ENCODE measurements around the gene ZNF331. TPM values are rescaled to one million over a fixed set of nuclear protein-coding genes. Genes with fewer than 3 reads are reported as not detected.

Gene ZNF331
- total and polyA plus RNA-seq, 7 donors: 3.6 to 26.8 (median 16.8) TPM

DNA sequence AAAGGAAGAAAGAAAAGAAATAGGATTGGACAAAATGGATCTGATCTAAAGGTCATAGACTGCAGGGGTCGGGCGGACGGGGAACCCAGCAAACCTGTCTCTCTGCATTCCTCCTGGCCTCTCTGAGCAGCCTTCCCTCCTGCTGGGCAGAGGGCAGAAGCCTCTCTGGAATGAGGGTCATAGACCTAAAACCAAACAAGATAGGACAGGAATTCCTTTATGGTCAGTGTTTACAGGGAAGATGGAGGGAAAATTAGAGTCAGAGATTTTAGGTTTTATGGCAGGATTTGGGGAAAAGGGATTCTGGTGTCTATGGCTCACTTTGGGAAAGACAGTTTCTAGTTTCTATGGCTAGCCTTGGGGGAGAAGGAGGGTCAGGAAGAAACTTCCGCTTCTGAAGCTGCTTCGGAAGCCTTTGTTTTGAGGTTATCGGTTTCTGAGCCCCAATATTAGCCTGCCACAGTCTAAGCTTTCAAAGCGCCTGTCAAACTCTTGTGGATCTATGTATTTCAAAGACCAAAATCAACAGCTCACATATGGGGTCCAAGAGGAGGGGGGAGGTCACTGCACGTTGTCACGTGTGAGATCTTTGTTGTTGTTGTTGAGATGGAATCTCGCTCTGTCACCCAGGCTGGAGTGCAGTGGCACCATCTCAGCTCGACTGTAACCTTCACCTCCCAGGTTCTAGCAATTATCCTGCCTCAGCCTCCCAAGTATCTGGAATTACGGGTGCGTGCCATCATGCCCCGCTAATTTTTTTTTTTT lies 75.0 kb downstream of the ZNF331 start:
- Histone ChIP-seq H3K4me3 (no peak overlapping the region), H3K4me1 (no peaks in the 10 kb centered on the region), H3K36me3 (no peaks in the 10 kb centered on the region), H3K27me3 (peaks cover 0 to 12% (median 0%) of the 10 kb centered on the region in 3 donors), H3K9me3 (no peaks in the 10 kb centered on the region), H3K27ac (no peak overlapping the region)
- WGBS, 2 donors: 56 to 65% methylated on average over 14 of the region's 14 CpGs
- no peak for DNase-seq
- no peak for TF ChIP-seq POLR2AphosphoS5 (IDR thresholded peaks at IDR 0.05)
- TF ChIP-seq POLR2A (IDR thresholded peaks at IDR 0.05): no peak
- no peak for TF ChIP-seq EP300 (IDR thresholded peaks at IDR 0.05)
- TF ChIP-seq, protein P1, sequence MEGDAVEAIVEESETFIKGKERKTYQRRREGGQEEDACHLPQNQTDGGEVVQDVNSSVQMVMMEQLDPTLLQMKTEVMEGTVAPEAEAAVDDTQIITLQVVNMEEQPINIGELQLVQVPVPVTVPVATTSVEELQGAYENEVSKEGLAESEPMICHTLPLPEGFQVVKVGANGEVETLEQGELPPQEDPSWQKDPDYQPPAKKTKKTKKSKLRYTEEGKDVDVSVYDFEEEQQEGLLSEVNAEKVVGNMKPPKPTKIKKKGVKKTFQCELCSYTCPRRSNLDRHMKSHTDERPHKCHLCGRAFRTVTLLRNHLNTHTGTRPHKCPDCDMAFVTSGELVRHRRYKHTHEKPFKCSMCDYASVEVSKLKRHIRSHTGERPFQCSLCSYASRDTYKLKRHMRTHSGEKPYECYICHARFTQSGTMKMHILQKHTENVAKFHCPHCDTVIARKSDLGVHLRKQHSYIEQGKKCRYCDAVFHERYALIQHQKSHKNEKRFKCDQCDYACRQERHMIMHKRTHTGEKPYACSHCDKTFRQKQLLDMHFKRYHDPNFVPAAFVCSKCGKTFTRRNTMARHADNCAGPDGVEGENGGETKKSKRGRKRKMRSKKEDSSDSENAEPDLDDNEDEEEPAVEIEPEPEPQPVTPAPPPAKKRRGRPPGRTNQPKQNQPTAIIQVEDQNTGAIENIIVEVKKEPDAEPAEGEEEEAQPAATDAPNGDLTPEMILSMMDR (IDR thresholded peaks at IDR 0.05): no peak
- intact Hi-C loops (cut with DNase I): no loop called here

DNA sequence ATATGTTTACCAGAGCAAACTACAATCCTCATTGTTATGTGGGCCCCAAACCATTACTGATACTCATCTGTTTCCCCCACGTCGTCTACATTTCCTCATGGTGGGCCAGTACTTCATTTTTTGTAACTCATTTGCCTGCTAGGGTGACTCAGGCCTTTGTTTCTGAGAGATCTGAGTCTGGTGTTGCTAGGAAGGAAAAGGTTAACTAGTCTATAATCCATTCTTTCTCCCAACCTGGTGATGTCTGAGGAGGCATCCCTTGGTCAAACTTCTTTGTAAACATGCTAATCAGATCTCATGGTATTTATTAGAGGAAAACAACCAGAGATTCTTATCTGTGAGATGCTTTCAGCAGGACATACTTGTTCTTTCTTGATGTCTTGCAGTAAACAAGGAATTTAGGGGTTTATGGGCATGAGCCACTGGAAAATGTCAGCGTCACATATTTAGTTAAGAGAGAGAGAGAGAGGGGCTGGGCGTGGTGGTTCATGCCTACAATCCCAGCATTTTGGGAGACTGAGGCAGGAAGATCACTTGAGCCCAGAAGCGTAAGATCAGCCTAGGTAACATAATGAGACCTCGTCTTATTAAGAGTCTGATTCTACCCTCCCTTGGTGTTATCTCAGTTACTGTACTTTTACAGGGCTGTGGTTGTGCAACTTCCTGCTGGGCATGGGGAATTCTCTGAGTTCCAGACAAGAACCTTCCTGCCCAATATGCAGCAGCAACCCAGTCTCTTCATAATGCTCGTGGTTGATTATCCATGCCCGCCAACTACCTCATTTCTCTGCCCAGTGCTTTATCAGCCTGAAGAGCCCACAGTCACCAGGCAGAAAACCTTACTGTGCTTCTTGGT lies 84.2 kb downstream of the ZNF331 start:
- WGBS, 2 donors: 37 to 49% methylated on average over 8 of the region's 8 CpGs
- DNase-seq: no peak
- Histone ChIP-seq H3K27me3 (no peaks in the 10 kb centered on the region), H3K27ac (no peak overlapping the region), H3K36me3 (no peaks in the 10 kb centered on the region), H3K4me1 (no peaks in the 10 kb centered on the region), H3K9me3 (no peaks in the 10 kb centered on the region), H3K4me3 (no peak overlapping the region)
- no peak for TF ChIP-seq POLR2A (IDR thresholded peaks at IDR 0.05)
- intact Hi-C loops (cut with DNase I): no loop called here

DNA sequence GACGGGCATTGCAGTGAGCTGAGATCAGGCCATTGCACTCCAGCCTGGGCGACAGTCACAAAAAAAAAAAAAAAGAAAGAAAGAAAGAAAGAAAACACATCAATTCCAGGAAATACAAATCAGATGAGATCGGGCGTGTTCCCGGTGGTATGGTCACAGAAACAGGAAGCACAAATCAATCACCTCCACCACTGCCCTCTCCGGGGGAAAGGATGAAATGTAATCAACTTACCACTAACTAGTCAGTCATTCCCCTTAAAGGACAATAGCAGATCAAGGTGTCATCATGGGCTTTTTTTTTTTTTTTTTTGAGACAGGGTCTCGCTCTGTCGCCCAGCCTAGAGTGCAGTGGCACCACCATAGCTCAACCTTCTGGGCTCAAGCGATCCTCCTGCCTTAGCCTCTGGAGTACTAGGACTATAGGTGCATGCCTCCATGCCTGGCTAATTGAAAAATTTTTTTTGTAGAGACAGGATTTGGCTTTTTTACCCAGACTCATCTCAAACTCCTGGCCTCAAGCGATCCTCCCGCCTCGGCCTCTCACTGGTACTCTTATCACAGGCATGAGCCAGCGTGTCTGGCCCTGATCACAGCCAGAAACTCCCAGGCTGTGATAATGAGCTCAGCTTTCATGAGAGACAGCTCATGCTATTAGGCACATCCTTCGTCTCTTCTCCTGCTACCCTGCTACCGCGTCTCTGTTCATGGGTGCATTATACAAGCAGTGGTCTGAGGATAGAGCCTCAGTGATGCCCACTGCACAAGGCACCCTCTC lies 87.0 kb downstream of the ZNF331 start:
- no peaks in the 10 kb centered on the region for H3K9me3 ChIP-seq
- H3K4me1 ChIP-seq: no peaks in the 10 kb centered on the region
- no peak for DNase-seq
- WGBS, 2 donors: 68 to 82% methylated on average over 16 of the region's 16 CpGs
- no peaks in the 10 kb centered on the region for H3K36me3 ChIP-seq
- intact Hi-C loops (cut with DNase I): no loop called here
- TF ChIP-seq EP300 (IDR thresholded peaks at IDR 0.05) (no peak), POLR2A (IDR thresholded peaks at IDR 0.05) (no peak), POLR2AphosphoS5 (IDR thresholded peaks at IDR 0.05) (no peak)
- TF ChIP-seq, protein P1 (IDR thresholded peaks at IDR 0.05): no peak
- no peak overlapping the region for H3K4me3 ChIP-seq
- no peak overlapping the region for H3K27ac ChIP-seq
- H3K27me3 ChIP-seq: no peaks in the 10 kb centered on the region

DNA sequence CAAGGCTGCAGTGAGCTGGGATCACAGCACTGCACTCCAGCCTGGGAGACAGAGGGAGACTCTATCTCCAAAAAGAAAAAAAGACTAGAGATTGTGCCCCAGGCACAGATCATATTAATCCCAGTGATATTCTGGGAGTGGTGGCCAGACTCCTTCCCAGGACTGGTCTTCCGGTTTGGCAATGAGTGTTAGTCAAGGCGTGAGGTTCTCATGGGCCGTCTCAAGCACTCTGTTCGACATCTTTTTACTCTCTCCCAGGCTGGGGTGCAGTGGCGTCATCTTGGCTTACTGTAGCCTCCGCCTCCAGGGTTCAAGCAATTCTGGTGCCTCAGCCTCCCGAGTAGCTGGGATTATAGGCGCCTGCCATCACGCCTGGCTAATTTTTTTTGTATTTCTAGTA lies 88.5 kb downstream of the ZNF331 start:
- H3K27ac ChIP-seq: no peak overlapping the region
- WGBS, 2 donors: 86 to 88% methylated on average over 9 of the region's 9 CpGs
- intact Hi-C loops (cut with DNase I): no loop called here
- DNase-seq: no peak
- no peaks in the 10 kb centered on the region for H3K27me3 ChIP-seq
- TF ChIP-seq, protein P1 (IDR thresholded peaks at IDR 0.05): no peak
- TF ChIP-seq POLR2AphosphoS5 (IDR thresholded peaks at IDR 0.05) (no peak), POLR2A (IDR thresholded peaks at IDR 0.05) (no peak)
- no peak overlapping the region for H3K4me3 ChIP-seq
- H3K36me3 ChIP-seq: no peaks in the 10 kb centered on the region
- H3K9me3 ChIP-seq: no peaks in the 10 kb centered on the region
- H3K4me1 ChIP-seq: no peaks in the 10 kb centered on the region

DNA sequence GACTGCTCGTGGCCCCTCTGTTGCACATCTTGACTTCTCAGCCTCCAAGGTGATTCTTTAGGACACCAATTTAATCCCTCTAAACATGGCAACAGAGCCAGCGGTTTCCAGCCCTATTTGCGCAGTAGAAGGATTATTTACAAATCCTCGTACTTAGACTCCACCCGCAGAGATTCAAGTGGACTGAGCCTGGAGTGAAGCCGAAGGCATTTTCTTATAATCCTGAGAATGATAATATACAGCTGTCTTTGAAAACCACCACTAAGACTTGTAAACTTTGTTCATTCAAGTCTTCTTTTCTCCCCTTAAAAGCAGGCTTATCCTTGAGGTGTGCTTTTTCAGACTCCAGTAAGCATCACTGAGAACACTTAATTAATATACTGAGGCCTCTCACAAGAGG lies 89.0 kb downstream of the ZNF331 start:
- intact Hi-C loops (cut with DNase I): no loop called here
- Histone ChIP-seq H3K27me3 (no peaks in the 10 kb centered on the region), H3K4me3 (no peak overlapping the region), H3K4me1 (no peaks in the 10 kb centered on the region), H3K36me3 (no peaks in the 10 kb centered on the region), H3K9me3 (no peaks in the 10 kb centered on the region), H3K27ac (no peak overlapping the region)
- TF ChIP-seq, protein P1 (IDR thresholded peaks at IDR 0.05): no peak
- TF ChIP-seq EP300 (IDR thresholded peaks at IDR 0.05) (no peak), POLR2AphosphoS5 (IDR thresholded peaks at IDR 0.05) (no peak), POLR2A (IDR thresholded peaks at IDR 0.05) (no peak)
- 49 to 62% methylated on average over 6 of the region's 6 CpGs for WGBS, 2 donors
- no peak for DNase-seq

Data from sigmoid colon (tissue), 7 donors.